Upper lobe of left lung (tissue), 4 donors: Measurements from ENCODE around the gene NOL4L.

Experiments
- CTCF ChIP-seq, 6 experiments: fragments of 450-650 bp in 4 of 6; fragments of 200-600 bp in 2 of 6; sonication (generic) in 2 of 6; IDR thresholded peaks; one replicate each; pipeline ENCODE4 v1.5.1; 2016 to 2019; ENCODE audit warnings: antibody characterized with exemption in 6 of 6
- EP300 ChIP-seq, 4 donors: sonication (generic); formaldehyde crosslinking; IDR thresholded peaks; one replicate each; pipeline ENCODE4 v1.5.1; 2017; ENCODE audit warnings: antibody characterized with exemption in 4 of 4, control low read depth in 2 of 4
- POLR2A ChIP-seq, 4 donors: fragments of 450-650 bp; IDR thresholded peaks; one replicate each; pipeline ENCODE4 v1.5.1; 2016 to 2017; ENCODE audit warnings: antibody characterized with exemption in 4 of 4, mild to moderate bottlenecking in 2 of 4
- POLR2AphosphoS5 ChIP-seq, 2 donors: sonication (generic); formaldehyde crosslinking; IDR thresholded peaks; one replicate each; pipeline ENCODE4 v1.5.1; 2017; ENCODE audit warnings: antibody characterized with exemption in 2 of 2

GRCh38 chr20:32510120-32510600 is 75.0 kb downstream of the NOL4L start:
- TF ChIP-seq CTCF (IDR thresholded peaks at IDR 0.05) (no peak), POLR2AphosphoS5 (IDR thresholded peaks at IDR 0.05) (no peak), POLR2A (IDR thresholded peaks at IDR 0.05) (no peak), EP300 (IDR thresholded peaks at IDR 0.05) (no peak)
